HG03565 (cell line): ENCODE results near the gene PRKAB2.
"Not testable (repeated sequence)": the region's sequence is repeated elsewhere in the genome, so short reads cannot be mapped to it uniquely, and the experiment has no call there.

Experiments
- ATAC-seq: cut with Tn5 transposase; IDR thresholded peaks from one replicate; pipeline ENCODE4 v1.9.1; 2021; ENCODE audit warnings: mild to moderate bottlenecking, moderate library complexity; ENCODE audit not compliant: unreplicated experiment

The PRKAB2 gene

DNA sequence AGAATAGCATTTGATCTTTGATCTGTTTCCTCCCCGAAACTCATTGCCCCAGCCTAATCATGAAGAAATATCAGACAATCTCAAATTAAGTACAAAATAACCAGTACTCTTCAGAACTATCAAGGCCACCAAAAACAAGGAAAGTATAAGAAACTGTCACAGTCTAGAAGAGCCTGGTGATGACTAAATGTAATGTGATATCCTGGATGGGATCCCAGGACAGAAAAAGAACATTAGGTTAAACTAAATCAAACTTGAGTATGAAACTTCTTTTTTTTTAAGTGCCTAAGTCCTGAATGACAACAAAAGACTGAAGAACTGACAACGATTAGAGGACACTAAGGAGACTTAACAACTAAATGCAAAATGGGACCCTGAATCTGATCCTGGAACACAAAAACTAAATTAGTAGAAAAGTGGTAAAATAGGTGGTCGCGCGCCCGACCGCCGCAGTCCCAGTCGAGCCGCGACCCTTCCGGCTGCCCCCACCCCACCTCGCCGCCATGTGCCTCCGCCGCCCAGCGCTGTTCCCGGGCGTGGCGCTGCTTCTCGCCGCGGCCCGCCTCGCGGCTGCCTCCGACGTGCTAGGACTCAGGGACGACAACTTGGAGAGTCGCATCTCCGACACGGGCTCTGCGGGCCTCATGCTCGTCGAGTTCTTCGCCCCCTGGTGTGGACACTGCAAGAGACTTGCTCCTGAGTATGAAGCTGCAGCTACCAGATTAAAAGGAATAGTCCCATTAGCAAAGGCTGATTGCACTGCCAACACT, 5.5 kb upstream of the PRKAB2 start:
- ATAC-seq, result no peak

DNA sequence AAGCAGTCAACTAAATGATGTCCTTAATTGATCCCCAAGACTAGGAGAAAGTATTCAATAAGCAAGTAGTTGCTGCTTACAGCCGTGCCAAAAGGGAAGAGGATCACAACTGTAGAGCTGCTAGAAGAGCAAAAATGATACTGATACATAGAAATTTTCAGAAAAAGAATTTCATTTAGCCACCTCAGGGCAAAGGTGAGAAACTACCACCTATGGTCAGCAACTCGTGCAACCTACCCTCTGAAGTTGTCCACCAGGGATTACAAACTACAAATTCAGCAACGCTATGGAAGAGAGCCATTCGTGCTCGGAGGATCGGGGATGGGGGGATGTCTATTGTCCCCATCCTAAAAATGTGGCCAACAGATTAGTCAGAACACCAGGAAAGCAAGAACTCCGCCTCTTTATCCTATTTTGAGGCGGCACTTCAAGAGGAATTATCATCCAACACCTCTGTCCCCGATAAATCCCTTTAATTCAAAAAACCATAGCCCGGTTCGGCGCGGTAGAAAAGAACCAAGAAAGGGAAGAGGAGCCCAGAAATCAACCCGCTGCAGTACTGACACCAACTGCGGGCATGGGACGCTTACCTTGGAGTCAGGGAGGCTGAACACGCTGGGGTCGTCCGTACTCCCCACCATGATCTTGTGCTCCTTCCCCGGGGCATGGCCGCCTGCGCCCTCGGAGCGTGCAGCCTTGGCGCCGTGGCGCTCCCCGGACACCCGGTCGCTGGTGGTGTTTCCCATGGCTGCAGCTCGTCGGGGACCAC, 687 bp downstream of the PRKAB2 start:
- ATAC-seq, result no peak

DNA sequence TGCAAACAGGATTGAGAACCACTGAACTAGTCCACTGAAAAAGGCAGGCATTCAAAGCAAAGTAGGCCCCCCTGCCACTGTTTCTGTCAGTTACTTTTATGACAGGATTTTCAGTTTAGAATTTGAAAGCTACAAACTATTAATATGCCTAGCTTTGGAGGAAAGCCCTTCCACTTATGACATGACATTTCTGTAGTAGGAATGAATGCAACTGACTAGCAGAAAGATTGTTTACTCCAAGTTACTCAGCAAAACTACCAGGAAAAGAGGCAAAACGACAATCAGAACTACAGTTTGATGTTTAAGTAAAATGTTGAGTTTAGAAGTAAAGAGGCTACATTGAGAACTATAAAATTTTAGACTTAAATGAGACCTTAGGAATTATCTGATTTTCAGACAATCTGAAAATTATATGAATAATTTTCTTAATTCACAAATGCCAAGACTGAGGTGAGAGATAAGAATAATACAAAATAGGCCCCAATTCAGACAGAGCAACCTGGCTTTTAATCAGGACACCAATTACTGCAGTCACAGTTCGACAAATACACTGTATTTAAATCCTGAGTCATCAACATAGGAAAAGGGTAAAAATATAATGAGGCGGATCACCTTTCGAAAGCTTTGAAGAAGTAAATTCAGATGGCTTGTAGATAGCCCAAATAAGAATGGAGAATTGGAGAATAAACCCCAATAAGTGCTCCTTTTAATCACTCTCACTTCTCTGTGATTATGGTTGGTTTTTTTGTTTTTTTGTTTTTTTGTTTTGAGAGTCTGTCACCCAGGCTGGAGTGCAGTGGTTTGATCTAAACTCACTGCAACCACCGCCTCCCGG, 2.2 kb downstream of the PRKAB2 start:
- ATAC-seq, result no peak

DNA sequence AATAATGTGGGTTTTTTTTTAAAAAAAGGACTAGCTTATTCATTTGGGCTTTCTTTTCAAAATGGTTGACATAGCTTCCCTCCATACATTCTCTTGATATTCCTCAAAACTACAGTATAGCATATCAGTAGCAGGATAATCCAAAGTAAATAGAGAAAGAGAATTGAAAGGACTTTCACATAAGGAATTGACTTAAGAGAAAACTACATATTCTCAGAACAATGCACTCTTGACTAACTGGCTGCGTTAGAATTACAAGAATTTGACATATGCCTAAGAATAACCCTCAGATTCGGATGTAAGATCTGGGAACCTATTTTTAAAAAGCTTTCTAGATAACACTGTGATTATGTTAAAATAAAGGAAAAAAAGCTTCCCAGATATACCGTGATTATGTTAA, 3.1 kb downstream of the PRKAB2 start:
- no peak for ATAC-seq

DNA sequence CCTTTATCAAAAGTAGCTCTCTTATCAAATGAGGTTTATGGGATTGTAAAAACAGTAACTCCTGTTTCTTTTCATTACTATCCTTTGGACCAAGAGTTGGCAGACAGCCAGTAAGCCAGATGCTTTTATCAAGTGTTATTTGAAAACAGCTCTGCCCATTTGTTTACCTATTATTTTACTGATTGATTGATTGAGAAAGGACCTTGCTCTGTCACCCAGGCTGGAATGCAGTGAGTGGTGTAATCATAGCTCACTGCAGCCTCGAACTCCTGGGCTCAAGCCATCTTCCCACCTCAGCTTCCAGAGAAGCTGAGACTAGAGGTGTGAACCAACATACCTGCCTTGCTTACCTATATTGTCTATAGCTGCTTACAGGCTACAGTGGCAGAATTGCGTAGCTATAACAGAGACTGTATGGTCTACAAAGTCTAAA, 3.6 kb downstream of the PRKAB2 start:
- ATAC-seq, result no peak

DNA sequence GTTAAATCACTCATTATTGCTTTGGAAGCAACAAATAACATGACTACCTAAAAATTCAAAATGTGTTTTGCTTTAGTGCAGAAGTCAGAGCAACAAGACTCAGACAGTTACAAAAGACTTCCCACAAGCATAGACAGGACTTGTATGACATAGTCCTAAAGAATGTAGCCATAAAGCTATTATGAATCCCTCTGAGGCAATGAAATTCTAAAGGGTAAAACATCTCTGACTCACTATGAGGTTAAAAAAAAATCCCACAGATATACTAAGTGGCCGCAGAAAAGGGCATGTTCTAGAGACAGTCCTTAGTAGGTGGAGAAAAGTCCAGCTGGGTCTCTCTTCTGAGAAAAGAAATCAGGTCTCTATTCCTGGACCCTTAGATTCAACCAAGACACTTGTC, 4.9 kb downstream of the PRKAB2 start:
- no peak for ATAC-seq

DNA sequence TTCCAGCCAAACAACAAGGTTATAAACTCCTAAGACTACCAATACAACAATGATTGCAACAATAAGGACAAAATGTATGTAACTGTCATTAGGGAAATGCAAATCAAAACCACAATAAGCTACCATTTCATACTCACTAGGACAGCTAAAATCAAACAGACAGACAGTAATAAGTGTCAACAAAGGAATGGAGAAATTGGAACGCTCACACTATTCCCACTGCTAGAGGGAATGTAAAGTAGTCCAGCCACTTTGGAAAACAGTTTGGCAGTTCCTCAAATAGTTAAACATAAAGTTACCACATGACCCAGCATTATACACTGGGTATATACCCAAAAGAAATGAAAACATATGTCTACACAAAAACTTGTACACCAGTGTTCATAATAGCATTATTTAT, 9.3 kb downstream of the PRKAB2 start:
- ATAC-seq, result no peak

DNA sequence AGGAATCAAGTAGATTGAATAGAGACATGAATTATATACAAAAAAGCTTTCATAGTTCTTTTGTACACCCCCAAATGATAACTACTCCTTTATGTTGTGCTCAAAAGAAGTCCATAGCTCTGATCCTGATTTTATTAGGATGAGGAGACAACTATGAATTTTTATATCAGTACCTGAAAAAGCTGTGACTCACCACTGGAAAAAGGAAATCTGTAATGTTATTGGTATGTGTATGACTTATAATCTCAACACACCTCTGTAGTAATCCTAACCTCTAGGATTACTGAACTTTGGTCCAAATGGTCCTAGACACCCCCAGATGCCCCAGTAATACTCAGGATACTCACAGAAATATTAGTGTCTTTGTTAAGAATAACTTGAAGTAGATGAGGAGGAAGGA, 10.2 kb downstream of the PRKAB2 start:
- no peak for ATAC-seq

DNA sequence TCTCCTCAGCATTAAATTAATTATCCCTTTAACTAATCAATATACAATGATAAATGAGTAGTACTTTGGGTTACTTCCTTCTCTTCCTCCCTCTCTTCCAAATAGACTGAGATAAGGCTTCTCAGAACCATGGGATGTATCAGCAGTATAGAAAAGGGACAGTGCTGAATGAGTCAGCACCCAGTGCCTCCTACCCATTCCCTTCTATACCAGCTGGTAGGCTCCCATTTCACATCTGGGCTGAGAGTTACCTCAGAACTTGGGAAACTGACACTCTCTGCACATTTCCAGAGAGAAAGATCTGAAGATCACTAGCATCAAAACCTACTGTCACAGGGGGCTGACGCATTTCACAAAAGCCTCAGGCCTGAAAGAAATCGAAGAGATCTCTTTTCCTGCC, 15.2 kb downstream of the PRKAB2 start:
- ATAC-seq, result not testable (repeated sequence)

DNA sequence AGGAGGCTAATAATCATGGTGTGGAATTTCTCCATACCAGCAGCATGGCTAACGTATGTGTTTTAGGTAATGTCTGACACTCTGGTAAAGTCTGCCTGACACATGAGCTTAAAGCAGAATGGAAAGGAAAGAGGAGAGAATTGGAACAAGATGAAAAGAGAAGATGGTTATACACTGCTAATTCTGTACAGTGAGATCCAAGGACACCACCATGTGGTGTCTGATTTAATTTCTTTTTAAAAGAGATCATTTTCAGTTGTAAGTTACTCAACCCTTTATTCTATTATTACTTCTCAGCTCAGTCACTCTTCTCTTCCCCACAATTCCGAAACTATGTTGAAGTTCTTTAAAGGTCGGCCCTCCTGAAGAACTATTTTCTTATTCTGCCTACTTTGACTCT, 15.6 kb downstream of the PRKAB2 start:
- ATAC-seq, result no peak

DNA sequence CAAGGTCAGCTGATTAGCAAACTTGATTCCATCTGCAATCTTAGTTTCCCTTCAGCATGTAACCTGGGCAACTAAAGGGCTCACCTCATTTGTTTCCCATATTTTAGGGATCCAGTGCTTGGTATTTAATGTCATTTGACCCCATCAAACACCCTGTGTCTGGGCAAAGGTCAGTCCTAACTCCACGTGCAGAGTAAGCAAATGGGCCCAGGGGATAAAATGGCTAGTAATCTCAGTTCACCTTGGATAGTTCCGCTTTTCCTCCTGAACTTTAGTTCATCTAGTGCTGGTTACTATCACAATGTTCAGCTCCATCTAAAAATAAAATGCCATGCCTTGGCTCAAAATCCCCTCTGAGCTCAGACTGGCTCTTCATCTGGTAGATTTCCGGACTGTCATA, 19.5 kb downstream of the PRKAB2 start:
- no peak for ATAC-seq

DNA sequence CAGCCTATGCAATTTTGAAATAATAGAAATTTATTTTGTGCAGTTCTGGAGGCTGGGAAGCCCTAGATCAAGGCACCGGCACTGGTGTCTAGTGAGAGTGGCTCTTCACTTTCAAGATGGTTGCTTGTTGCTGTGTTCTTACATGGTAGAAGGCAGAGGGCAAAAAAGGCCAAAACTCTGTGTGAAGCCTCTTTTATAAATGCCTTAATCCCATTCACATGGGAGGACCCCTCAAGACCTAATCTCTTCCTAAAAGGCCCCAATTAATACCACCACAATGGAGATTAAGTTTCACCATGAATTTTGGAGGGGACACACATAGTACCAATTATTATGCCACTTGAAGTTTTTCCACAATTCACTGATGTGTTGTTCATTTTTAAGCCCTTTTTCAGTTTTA, 21.0 kb downstream of the PRKAB2 start:
- no peak for ATAC-seq

DNA sequence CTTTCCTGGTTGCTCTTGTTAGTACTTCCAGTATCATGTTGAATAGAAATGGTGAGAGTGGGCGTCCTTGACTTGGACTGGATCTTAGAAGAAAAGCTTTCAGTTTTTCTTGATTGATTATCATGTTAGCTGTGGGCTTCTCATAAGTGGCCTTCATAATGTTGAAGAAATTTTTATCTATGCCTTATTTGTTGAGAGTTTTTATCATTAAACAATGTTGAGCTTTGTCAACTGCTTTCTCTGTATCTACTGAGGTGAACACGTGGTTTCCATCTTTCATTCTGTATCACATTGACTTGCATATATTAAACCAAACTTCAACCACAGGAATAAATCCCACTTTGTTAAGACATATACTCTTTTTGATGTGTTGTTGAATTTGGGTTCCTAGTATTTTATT, 29.4 kb downstream of the PRKAB2 start:
- ATAC-seq, result no peak

DNA sequence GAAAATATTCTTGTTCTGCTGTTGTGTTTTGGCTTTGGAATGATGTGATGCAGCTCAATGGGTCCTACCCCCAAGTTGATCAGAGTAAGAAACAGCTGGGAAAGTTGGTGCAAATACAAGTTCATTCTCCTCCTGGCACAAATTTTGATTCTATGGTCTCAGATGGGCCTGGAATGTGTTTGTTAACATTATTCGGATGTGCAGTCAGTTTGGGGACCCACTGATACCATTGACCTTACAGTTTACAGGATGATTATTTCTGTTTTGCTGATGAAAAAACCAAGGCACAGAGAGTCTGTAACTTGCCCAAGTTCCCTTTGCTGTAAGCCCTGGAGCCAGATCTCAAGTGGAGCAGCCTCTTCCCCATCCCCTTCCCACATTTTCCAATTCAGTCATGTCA, 41.5 kb downstream of the PRKAB2 start:
- not testable (repeated sequence) for ATAC-seq

DNA sequence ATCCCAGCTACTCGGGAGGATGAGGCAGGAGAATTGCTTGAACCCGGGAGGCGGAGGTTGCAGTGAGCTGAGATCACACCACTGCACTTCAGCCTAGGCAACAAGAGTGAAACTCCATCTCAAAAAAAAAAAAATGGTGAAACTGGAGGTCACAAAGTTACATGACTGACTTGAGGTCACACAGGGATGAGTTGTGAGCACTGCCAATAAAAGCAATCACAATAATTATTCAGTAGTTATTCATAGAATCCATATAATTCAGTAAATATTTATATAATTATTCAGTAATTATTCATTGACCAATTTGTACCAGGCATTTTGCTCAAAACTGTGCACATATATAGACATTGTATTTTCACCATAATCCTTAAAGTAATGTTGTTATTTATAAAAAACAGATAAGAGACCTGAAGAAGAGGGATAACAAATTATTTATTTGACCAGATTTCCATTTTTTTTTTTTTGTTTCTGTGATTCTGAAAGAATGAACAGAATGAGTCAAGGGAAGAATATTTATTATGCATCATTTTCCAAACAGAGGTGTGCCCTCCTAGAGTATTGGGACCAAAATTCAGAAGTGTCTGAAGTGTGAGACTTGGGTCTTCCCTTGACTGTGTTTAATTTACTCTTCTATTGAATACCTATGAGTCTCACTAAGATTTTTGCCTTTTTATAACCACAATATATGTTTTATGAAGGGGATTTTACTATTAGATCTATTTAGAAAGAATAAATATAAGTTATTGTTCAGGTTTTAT, 43.0 kb downstream of the PRKAB2 start:
- no peak for ATAC-seq

DNA sequence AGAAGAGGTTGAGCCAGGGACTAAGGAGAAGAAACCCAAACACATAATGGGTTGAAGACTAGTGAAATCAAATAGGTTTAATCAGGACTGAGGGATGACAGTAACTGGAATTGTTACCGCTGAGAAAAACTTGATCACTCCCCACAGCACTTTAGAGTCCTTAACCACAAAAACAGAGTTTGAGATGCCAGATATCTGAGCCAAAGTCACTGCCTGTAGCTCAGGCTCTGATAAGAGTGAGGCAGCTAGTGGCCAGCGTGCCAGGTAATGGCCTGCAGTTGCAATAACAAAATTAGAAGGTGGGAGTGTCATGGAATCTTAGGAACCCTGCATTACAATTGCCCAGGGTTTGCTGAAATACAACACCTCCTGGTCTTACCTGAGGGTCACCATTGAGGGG, 48.0 kb downstream of the PRKAB2 start:
- no peak for ATAC-seq

DNA sequence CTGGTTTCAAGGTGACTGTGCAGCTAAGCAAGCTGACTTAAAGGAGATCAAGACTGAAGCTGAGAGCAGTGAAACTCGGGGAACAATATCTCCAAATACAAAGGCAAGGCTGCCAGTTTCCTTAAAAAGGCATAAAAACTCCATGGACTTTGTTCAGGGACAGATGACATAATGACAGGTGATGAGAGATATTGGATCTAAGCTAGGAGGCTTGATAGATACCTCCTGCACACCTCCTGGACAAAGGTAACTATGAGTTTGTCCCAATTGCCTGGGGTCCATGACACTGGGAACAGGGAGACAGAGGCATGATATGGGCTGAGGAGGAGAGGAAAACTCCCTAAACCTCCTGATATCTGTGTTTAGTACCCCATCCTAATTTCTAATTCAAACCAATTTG, 55.2 kb downstream of the PRKAB2 start:
- ATAC-seq, result no peak

DNA sequence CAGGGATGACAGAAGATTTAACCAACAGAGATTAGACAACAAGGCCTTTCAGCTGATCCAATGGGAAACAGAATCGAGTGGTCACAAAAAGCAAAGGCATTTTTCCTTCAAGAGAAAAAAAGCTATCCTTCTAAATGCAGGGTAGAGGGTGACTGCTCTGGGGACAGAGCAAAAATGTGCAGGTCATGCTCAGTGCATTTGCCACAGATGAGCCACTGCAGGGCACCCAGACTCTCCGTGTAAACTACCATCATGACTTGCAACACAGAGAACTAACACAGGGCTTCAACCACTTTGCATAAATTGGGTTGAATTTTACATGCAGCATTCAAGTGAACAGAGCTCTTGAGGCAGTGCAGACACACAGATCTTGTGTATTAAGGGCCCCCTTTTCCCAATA, 56.8 kb downstream of the PRKAB2 start:
- no peak for ATAC-seq

DNA sequence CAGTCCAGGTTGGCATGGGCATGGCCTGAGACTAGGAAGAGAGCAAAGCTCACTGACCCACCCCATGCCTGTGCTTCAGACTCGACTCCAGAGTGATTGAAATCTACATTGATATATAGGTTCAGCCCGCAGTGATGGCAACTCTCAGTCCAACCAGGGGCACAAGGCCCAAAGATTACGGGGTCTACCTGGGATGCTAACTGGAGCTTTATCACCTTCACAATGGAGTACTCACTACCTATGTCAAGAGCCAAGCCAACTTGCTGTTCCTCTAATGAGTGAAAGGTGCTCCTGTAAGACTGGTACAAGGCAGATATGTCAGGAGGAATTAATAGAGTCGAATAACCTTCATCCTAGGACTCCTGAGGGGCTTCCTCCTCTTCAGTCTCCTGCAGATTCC, 57.2 kb downstream of the PRKAB2 start:
- not testable (repeated sequence) for ATAC-seq

DNA sequence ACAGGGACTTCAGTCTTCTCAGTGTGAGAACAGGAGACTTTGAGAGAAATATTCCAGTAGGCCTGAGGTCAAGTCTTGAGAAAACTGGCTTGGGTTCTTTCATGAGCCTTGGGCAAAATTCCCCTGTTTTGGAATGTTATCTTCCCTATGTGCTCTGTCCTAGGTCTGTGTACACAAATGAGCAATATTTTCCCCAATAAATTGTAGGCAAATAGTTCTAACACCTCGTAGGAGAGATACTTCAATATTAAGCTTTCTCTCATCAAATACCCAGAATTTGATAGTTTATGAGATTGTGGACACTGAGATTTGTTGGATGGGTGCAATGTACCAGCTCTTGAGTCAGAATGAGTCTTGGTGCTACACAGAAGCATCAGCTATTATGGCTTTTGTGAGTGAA, 57.9 kb downstream of the PRKAB2 start:
- not testable (repeated sequence) for ATAC-seq
